ENCODE results near the gene BPNT1. TPM values are rescaled to one million over a fixed set of nuclear protein-coding genes. Genes with fewer than 3 reads are reported as not detected.
"Not testable (repeated sequence)": the region's sequence is repeated elsewhere in the genome, so short reads cannot be mapped to it uniquely, and the experiment has no call there.

The BPNT1 gene
- total RNA-seq, 4 donors from 2014 or later: 21.5 to 77.9 (median 56.7) TPM

DNA sequence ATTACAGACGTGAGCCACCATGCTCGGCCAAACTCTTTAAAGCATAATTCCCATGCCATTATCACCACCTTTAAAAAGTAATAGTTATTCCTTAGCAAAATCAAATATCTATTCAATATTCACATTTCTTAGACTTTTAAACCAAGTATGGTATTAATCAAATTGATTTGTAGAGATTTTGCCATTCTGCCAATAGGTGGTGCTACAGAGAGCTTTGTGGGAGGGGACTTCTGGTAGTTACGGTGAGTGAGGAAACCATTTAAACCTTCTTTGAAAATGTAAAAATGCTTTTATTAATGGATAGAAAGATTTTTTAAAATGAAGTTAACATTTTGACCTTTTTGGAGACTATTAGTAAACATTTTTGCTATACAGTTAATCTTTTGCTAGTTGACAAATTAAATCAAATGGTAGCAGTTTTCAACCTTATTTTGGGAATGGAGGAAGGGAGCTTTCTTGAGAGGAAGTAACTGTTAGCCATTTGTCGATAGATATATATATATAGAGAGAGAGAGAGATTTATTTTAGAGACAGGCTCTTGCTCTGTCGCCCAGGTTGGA, 23.6 kb upstream of the BPNT1 start:
- Histone ChIP-seq H3K9me3 (no peaks in the 10 kb centered on the region), H3K27me3 (no peaks in the 10 kb centered on the region), H3K27ac (no peak overlapping the region), H3K4me1 (no peaks in the 10 kb centered on the region), H3K4me3 (no peak overlapping the region), H3K36me3 (peaks cover 0 to 56% (median 0%) of the 10 kb centered on the region in 3 donors)
- no peak for TF ChIP-seq POLR2A (IDR thresholded peaks at IDR 0.05)
- TF ChIP-seq, protein P1, sequence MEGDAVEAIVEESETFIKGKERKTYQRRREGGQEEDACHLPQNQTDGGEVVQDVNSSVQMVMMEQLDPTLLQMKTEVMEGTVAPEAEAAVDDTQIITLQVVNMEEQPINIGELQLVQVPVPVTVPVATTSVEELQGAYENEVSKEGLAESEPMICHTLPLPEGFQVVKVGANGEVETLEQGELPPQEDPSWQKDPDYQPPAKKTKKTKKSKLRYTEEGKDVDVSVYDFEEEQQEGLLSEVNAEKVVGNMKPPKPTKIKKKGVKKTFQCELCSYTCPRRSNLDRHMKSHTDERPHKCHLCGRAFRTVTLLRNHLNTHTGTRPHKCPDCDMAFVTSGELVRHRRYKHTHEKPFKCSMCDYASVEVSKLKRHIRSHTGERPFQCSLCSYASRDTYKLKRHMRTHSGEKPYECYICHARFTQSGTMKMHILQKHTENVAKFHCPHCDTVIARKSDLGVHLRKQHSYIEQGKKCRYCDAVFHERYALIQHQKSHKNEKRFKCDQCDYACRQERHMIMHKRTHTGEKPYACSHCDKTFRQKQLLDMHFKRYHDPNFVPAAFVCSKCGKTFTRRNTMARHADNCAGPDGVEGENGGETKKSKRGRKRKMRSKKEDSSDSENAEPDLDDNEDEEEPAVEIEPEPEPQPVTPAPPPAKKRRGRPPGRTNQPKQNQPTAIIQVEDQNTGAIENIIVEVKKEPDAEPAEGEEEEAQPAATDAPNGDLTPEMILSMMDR (IDR thresholded peaks at IDR 0.05): peak in 5 of 6 experiments; percentile 35 to 73 (median 64)
- peak in 1 of 3 donors; percentile 60 for DNase-seq

GRCh38 chr1:220112600-220112999, 23.0 kb upstream of the BPNT1 start:
- H3K9me3 ChIP-seq, DNase-seq, H3K4me3 ChIP-seq, H3K27ac ChIP-seq, H3K4me1 ChIP-seq, H3K27me3 ChIP-seq: not testable (repeated sequence)
- H3K36me3 ChIP-seq: peaks cover 0 to 60% (median 0%) of the 10 kb centered on the region in 3 donors

- H3K36me3 ChIP-seq: peaks cover 0 to 61% (median 0%) of the 10 kb centered on the region in 3 donors
- not testable (repeated sequence) for H3K27ac ChIP-seq
Measured at GRCh38 chr1:220110473-220110872, 20.9 kb upstream of the BPNT1 start.

GRCh38 chr1:220099826-220100225, 10.2 kb upstream of the BPNT1 start:
- DNase-seq: no peak
- Histone ChIP-seq H3K36me3 (peaks cover 0 to 72% (median 0%) of the 10 kb centered on the region in 3 donors), H3K9me3 (no peaks in the 10 kb centered on the region), H3K4me3 (no peak overlapping the region), H3K4me1 (peaks cover 0 to 11% (median 0%) of the 10 kb centered on the region in 4 donors), H3K27ac (no peak overlapping the region), H3K27me3 (no peaks in the 10 kb centered on the region)
- TF ChIP-seq, protein P1 (IDR thresholded peaks at IDR 0.05): no peak
- no peak for TF ChIP-seq POLR2A (IDR thresholded peaks at IDR 0.05)

More at GRCh38 chr1:220110473-220110872, 20.9 kb upstream of the BPNT1 start:
- not testable (repeated sequence) for H3K4me1 ChIP-seq, H3K9me3 ChIP-seq, DNase-seq, H3K27me3 ChIP-seq, H3K4me3 ChIP-seq

- H3K9me3 ChIP-seq: no peaks in the 10 kb centered on the region
- no peaks in the 10 kb centered on the region for H3K27me3 ChIP-seq
- peak within 1 kb of the TSS; percentile 70 to 92 (median 85) for H3K4me3 ChIP-seq
- peaks cover 0 to 28% (median 0%) of the 10 kb centered on the region in 3 donors for H3K36me3 ChIP-seq
- H3K4me1 ChIP-seq: peaks cover 0 to 17% (median 0%) of the 10 kb centered on the region in 4 donors
- TF ChIP-seq POLR2A (IDR thresholded peaks at IDR 0.05): peak; percentile 41 to 43
- TF ChIP-seq, protein P1 (IDR thresholded peaks at IDR 0.05): no peak
- peak within 1 kb of the TSS; percentile 72 to 85 (median 79) for H3K27ac ChIP-seq
- DNase-seq: peak; percentile 84 to 94 (median 93)
Measured at GRCh38 chr1:220094016-220094911, 4.7 kb upstream of the BPNT1 start, which contains the start of gene IARS2. Gene IARS2 (plus strand): TSS chr1:220094132. CDS start chr1:220094217, 85 bp downstream.

DNA sequence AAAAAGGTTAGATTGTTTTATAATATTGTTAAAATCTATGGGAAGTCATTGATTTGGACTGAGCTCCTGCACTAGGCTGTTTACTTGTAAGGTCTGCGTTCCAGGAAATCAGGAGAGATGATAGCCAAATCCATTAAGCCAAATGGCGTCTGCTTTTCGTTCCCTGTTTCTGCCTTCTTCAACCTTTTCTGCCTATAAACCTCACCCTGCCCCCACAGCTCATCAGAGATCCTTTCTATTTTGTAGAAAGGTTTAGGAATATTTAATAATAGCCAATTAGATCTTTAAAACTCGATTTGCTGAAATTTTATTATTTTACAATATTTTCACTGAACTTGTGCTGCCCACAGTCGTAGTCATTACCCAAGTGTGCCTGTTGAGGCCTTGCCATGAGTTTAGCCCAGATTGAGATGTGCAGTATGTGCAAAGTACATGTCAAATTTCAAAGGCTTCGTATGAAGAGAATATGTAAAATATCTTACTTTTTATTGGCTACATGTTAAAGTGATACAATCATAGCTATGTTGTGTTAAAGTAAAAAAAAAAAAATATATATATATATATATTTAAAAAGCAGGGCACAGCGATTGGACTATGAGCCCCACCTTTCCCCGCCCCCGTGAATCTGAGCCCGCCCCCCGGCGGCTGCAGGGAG, 3.9 kb upstream of the BPNT1 start:
- H3K27ac ChIP-seq: peak overlapping the region in 3 of 4 donors; percentile 72 to 85 (median 79)
- peak overlapping the region; percentile 70 to 92 (median 85) for H3K4me3 ChIP-seq
- no peaks in the 10 kb centered on the region for H3K27me3 ChIP-seq
- peaks cover 0 to 17% (median 0%) of the 10 kb centered on the region in 4 donors for H3K4me1 ChIP-seq
- H3K36me3 ChIP-seq: peaks cover 0 to 23% (median 0%) of the 10 kb centered on the region in 3 donors
- no peaks in the 10 kb centered on the region for H3K9me3 ChIP-seq
- DNase-seq: no peak
- TF ChIP-seq, protein P1 (IDR thresholded peaks at IDR 0.05): no peak
- no peak for TF ChIP-seq POLR2A (IDR thresholded peaks at IDR 0.05)

Data from Peyer's patch (tissue), 4 donors.